Measurements from ENCODE around the gene ADAMTS8.

- TF ChIP-seq POLR2A (IDR thresholded peaks at IDR 0.05; ENCODE audit: low read length): no peak
- no peak for TF ChIP-seq GATA1 (IDR thresholded peaks at IDR 0.05; ENCODE audit: low read depth, low read length)
Measured at GRCh38 chr11:130389335-130389935, 39.0 kb downstream of the ADAMTS8 start.
